Ectodermal cell (in vitro differentiated cells): Measurements from ENCODE around the gene TIAM1.

Source experiments
- H3K27ac ChIP-seq: 2 replicates; pipeline ENCODE4 v1.7.0; 2013; ENCODE audit warnings: mild to moderate bottlenecking, low read depth, low read length; ENCODE audit not compliant: insufficient read depth, poor library complexity, severe bottlenecking
- H3K27me3 ChIP-seq: 2 replicates; pipeline ENCODE4 v1.7.0; 2013; ENCODE audit warnings: mild to moderate bottlenecking, low read length; ENCODE audit not compliant: insufficient read depth, control insufficient read depth, poor library complexity, severe bottlenecking
- H3K36me3 ChIP-seq: one replicate; pipeline ENCODE4 v1.7.0; 2013; ENCODE audit warnings: low read length; ENCODE audit not compliant: control insufficient read depth, insufficient read depth
- H3K4me1 ChIP-seq: one replicate; pipeline ENCODE4 v1.7.0; 2013; ENCODE audit warnings: low read length; ENCODE audit not compliant: control insufficient read depth, insufficient read depth
- H3K4me3 ChIP-seq: 2 replicates; pipeline ENCODE4 v1.7.0; 2013; ENCODE audit warnings: low read depth, low read length, control low read depth; ENCODE audit not compliant: insufficient read depth
- H3K9me3 ChIP-seq: 2 replicates; pipeline ENCODE4 v1.7.0; 2013; ENCODE audit warnings: mild to moderate bottlenecking, low read length, moderate library complexity; ENCODE audit not compliant: control insufficient read depth
- WGBS, 2 experiments: methylation state at CpG; one replicate each; pipeline ENCODE4 v1.1.7; 2013; ENCODE audit warnings: missing lambda C conversion rate in 2 of 2; 5-methylcytosine and 5-hydroxymethylcytosine counted together

The TIAM1 gene

GRCh38 chr21:31310750-31311149 is 33.3 kb downstream of the TIAM1 start:
- Histone ChIP-seq H3K27me3 (no peaks in the 10 kb centered on the region), H3K4me3 (no peak overlapping the region), H3K9me3 (no peaks in the 10 kb centered on the region), H3K27ac (no peak overlapping the region), H3K36me3 (no peaks in the 10 kb centered on the region), H3K4me1 (no peaks in the 10 kb centered on the region)
- WGBS, 2 experiments, result 76% methylated on average over 7 of the region's 7 CpGs

- Histone ChIP-seq H3K36me3 (no peaks in the 10 kb centered on the region), H3K4me1 (no peaks in the 10 kb centered on the region), H3K27ac (no peak overlapping the region), H3K4me3 (no peak overlapping the region), H3K27me3 (no peaks in the 10 kb centered on the region), H3K9me3 (no peaks in the 10 kb centered on the region)
- WGBS, 2 experiments, result 93 to 97% methylated on average over 7 of the region's 7 CpGs
Observed at GRCh38 chr21:31308584-31308983, 35.5 kb downstream of the TIAM1 start.

- 92% methylated on average over 4 of the region's 4 CpGs for WGBS, 2 experiments
Observed at GRCh38 chr21:31305888-31306287, 38.2 kb downstream of the TIAM1 start.

GRCh38 chr21:31299291-31300147 is 44.5 kb downstream of the TIAM1 start:
- Histone ChIP-seq H3K36me3 (no peaks in the 10 kb centered on the region), H3K4me1 (no peaks in the 10 kb centered on the region), H3K27me3 (no peaks in the 10 kb centered on the region), H3K9me3 (no peaks in the 10 kb centered on the region), H3K4me3 (no peak overlapping the region), H3K27ac (peak overlapping the region; percentile 23)
- WGBS, 2 experiments, result 92 to 93% methylated on average over 15 of the region's 15 CpGs

More at GRCh38 chr21:31305888-31306287, 38.2 kb downstream of the TIAM1 start:
- Histone ChIP-seq H3K9me3 (no peaks in the 10 kb centered on the region), H3K36me3 (no peaks in the 10 kb centered on the region), H3K4me3 (no peak overlapping the region), H3K27ac (no peak overlapping the region), H3K4me1 (no peaks in the 10 kb centered on the region), H3K27me3 (no peaks in the 10 kb centered on the region)

- no peak overlapping the region for H3K27ac ChIP-seq
- WGBS, 2 experiments, result 93 to 94% methylated on average over 5 to 6 of the region's 6 CpGs
- no peaks in the 10 kb centered on the region for H3K4me1 ChIP-seq
- no peaks in the 10 kb centered on the region for H3K27me3 ChIP-seq
- no peaks in the 10 kb centered on the region for H3K36me3 ChIP-seq
- H3K4me3 ChIP-seq, result no peak overlapping the region
- H3K9me3 ChIP-seq, result no peaks in the 10 kb centered on the region
Observed at GRCh38 chr21:31298618-31299269, 45.3 kb downstream of the TIAM1 start.

GRCh38 chr21:31297806-31298205 is 46.3 kb downstream of the TIAM1 start:
- Histone ChIP-seq H3K9me3 (no peaks in the 10 kb centered on the region), H3K4me3 (no peak overlapping the region), H3K4me1 (no peaks in the 10 kb centered on the region), H3K27me3 (no peaks in the 10 kb centered on the region), H3K36me3 (no peaks in the 10 kb centered on the region), H3K27ac (no peak overlapping the region)
- WGBS, 2 experiments, result 90 to 96% methylated on average over 6 of the region's 6 CpGs

GRCh38 chr21:31295676-31296075 is 48.4 kb downstream of the TIAM1 start:
- no peaks in the 10 kb centered on the region for H3K36me3 ChIP-seq
- 95% methylated on average over 11 of the region's 11 CpGs for WGBS, 2 experiments
- no peaks in the 10 kb centered on the region for H3K4me1 ChIP-seq
- H3K27ac ChIP-seq, result no peak overlapping the region
- no peak overlapping the region for H3K4me3 ChIP-seq
- no peaks in the 10 kb centered on the region for H3K9me3 ChIP-seq
- no peaks in the 10 kb centered on the region for H3K27me3 ChIP-seq

- no peak overlapping the region for H3K27ac ChIP-seq
- H3K36me3 ChIP-seq, result no peaks in the 10 kb centered on the region
- no peak overlapping the region for H3K4me3 ChIP-seq
- 93 to 95% methylated on average over 11 of the region's 11 CpGs for WGBS, 2 experiments
- no peaks in the 10 kb centered on the region for H3K9me3 ChIP-seq
- H3K27me3 ChIP-seq, result no peaks in the 10 kb centered on the region
- no peaks in the 10 kb centered on the region for H3K4me1 ChIP-seq
Observed at GRCh38 chr21:31294691-31295090, 49.4 kb downstream of the TIAM1 start.

GRCh38 chr21:31293986-31294385 is 50.1 kb downstream of the TIAM1 start:
- Histone ChIP-seq H3K36me3 (no peaks in the 10 kb centered on the region), H3K27ac (no peak overlapping the region)

GRCh38 chr21:31290765-31291164 is 53.3 kb downstream of the TIAM1 start:
- Histone ChIP-seq H3K4me3 (no peak overlapping the region), H3K36me3 (peaks cover 3% of the 10 kb centered on the region), H3K9me3 (no peaks in the 10 kb centered on the region), H3K27me3 (no peaks in the 10 kb centered on the region), H3K27ac (no peak overlapping the region), H3K4me1 (no peaks in the 10 kb centered on the region)
- WGBS, 2 experiments, result 94 to 95% methylated on average over 4 to 5 of the region's 5 CpGs

More at GRCh38 chr21:31293986-31294385, 50.1 kb downstream of the TIAM1 start:
- no peak overlapping the region for H3K4me3 ChIP-seq
- no peaks in the 10 kb centered on the region for H3K4me1 ChIP-seq
- H3K9me3 ChIP-seq, result no peaks in the 10 kb centered on the region
- H3K27me3 ChIP-seq, result no peaks in the 10 kb centered on the region
